ENCODE data around the gene EFCAB6. TPM values are rescaled to one million over a fixed set of nuclear protein-coding genes. Genes with fewer than 3 reads are reported as not detected.

EFCAB6 gene
- total RNA-seq, 1 donor from 2014 or later = 1.8 TPM

- Histone ChIP-seq H3K9me3 (replicated peaks) (no peaks in the 10 kb centered on the region), H3K4me3 (no peak overlapping the region), H3K27ac (replicated peaks) (no peak overlapping the region), H3K36me3 (no peaks in the 10 kb centered on the region), H3K4me1 (no peaks in the 10 kb centered on the region), H3K27me3 (ENCODE audit: low read depth) (no peaks in the 10 kb centered on the region)
- DNase-seq = no peak
- intact Hi-C loops (cut with micrococcal nuclease) = no loop called here
- no peak for TF ChIP-seq CTCF (IDR thresholded peaks at IDR 0.05; ENCODE audit: borderline replicate concordance)
These were observed 180.3 kb downstream of the EFCAB6 start for GRCh38 chr22:43631846-43632245.

GRCh38 chr22:43631201-43631600, 180.9 kb downstream of the EFCAB6 start:
- no peak for TF ChIP-seq CTCF (IDR thresholded peaks at IDR 0.05; ENCODE audit: borderline replicate concordance)
- no peak for DNase-seq
- no peaks in the 10 kb centered on the region for H3K27me3 ChIP-seq (ENCODE audit: low read depth)
- intact Hi-C loops (cut with micrococcal nuclease) = no loop called here
- H3K9me3 ChIP-seq (replicated peaks) = no peaks in the 10 kb centered on the region
- H3K4me3 ChIP-seq = no peak overlapping the region
- no peaks in the 10 kb centered on the region for H3K4me1 ChIP-seq
- H3K36me3 ChIP-seq = no peaks in the 10 kb centered on the region
- H3K27ac ChIP-seq (replicated peaks) = no peak overlapping the region

- no peak for DNase-seq
- H3K9me3 ChIP-seq (replicated peaks) = no peaks in the 10 kb centered on the region
- H3K27ac ChIP-seq (replicated peaks) = no peak overlapping the region
- no peak for TF ChIP-seq CTCF (IDR thresholded peaks at IDR 0.05; ENCODE audit: borderline replicate concordance)
- H3K27me3 ChIP-seq (ENCODE audit: low read depth) = no peaks in the 10 kb centered on the region
- intact Hi-C loops (cut with micrococcal nuclease) = no loop called here
- H3K4me3 ChIP-seq = no peak overlapping the region
- H3K4me1 ChIP-seq = no peaks in the 10 kb centered on the region
- H3K36me3 ChIP-seq = no peaks in the 10 kb centered on the region
These were observed 181.7 kb downstream of the EFCAB6 start for GRCh38 chr22:43630451-43630850.

- Histone ChIP-seq H3K4me1 (no peaks in the 10 kb centered on the region), H3K36me3 (no peaks in the 10 kb centered on the region), H3K9me3 (replicated peaks) (no peaks in the 10 kb centered on the region), H3K27ac (replicated peaks) (no peak overlapping the region), H3K27me3 (ENCODE audit: low read depth) (no peaks in the 10 kb centered on the region), H3K4me3 (no peak overlapping the region)
- no peak for TF ChIP-seq CTCF (IDR thresholded peaks at IDR 0.05; ENCODE audit: borderline replicate concordance)
- intact Hi-C loops (cut with micrococcal nuclease) = no loop called here
- no peak for DNase-seq
These were observed 183.9 kb downstream of the EFCAB6 start for GRCh38 chr22:43628250-43628649.

- Histone ChIP-seq H3K9me3 (replicated peaks) (no peaks in the 10 kb centered on the region), H3K27me3 (ENCODE audit: low read depth) (no peaks in the 10 kb centered on the region), H3K4me1 (no peaks in the 10 kb centered on the region), H3K27ac (replicated peaks) (no peak overlapping the region), H3K4me3 (no peak overlapping the region), H3K36me3 (no peaks in the 10 kb centered on the region)
- intact Hi-C loops (cut with micrococcal nuclease) = no loop called here
- DNase-seq = no peak
- no peak for TF ChIP-seq CTCF (IDR thresholded peaks at IDR 0.05; ENCODE audit: borderline replicate concordance)
These were observed 184.5 kb downstream of the EFCAB6 start for GRCh38 chr22:43627485-43628213.
